Skin of body (tissue), 2 donors: Measurements from ENCODE around the gene YWHAH. TPM values are rescaled to one million over a fixed set of nuclear protein-coding genes. Genes with fewer than 3 reads are reported as not detected.

Source experiments
- DNase-seq: peaks from one replicate; lab custom pipeline; 2025; lab: John Stamatoyannopoulos, UW
- total RNA-seq: library from RNA; depleted of rRNA; stranded (reverse); fragments of >200 nt; gene quantifications from one replicate; pipeline ENCODE4 v1.2.3, GENCODE V29; 2014

Gene YWHAH
- total RNA-seq, result 39.1 TPM

GRCh38 chr22:31943978-31944699, at the start of gene YWHAH:
TSS of gene YWHAH (plus strand) at chr22:31944535. CDS start at chr22:31944734, 199 bp downstream.
- DNase-seq, result peak; percentile 88

- DNase-seq, result no peak
Observed at GRCh38 chr22:31895411-31896123, 48.8 kb upstream of the YWHAH start.

GRCh38 chr22:31896472-31896871, 47.9 kb upstream of the YWHAH start:
- no peak for DNase-seq

GRCh38 chr22:31897842-31898805, 46.2 kb upstream of the YWHAH start:
- DNase-seq, result no peak

- DNase-seq, result no peak
Observed at GRCh38 chr22:31898926-31899325, 45.4 kb upstream of the YWHAH start.

- DNase-seq, result no peak
Observed at GRCh38 chr22:31899669-31900068, 44.7 kb upstream of the YWHAH start.

GRCh38 chr22:31901388-31902137, 42.8 kb upstream of the YWHAH start:
- no peak for DNase-seq

- no peak for DNase-seq
Observed at GRCh38 chr22:31904651-31905050, 39.7 kb upstream of the YWHAH start.

GRCh38 chr22:31905356-31905755, 39.0 kb upstream of the YWHAH start:
- no peak for DNase-seq

- no peak for DNase-seq
Observed at GRCh38 chr22:31906086-31906485, 38.2 kb upstream of the YWHAH start.

GRCh38 chr22:31906569-31906968, 37.8 kb upstream of the YWHAH start:
- DNase-seq, result no peak

- no peak for DNase-seq
Observed at GRCh38 chr22:31909977-31910376, 34.4 kb upstream of the YWHAH start.

- DNase-seq, result no peak
Observed at GRCh38 chr22:31911565-31912406, 32.5 kb upstream of the YWHAH start.

GRCh38 chr22:31912407-31912743, 32.0 kb upstream of the YWHAH start:
- DNase-seq, result no peak

GRCh38 chr22:31915586-31915985, 28.7 kb upstream of the YWHAH start:
- no peak for DNase-seq

GRCh38 chr22:31917227-31917921, 27.0 kb upstream of the YWHAH start:
- no peak for DNase-seq

- DNase-seq, result no peak
Observed at GRCh38 chr22:31919730-31920129, 24.6 kb upstream of the YWHAH start.

- DNase-seq, result no peak
Observed at GRCh38 chr22:31920306-31920705, 24.0 kb upstream of the YWHAH start.

GRCh38 chr22:31921106-31921505, 23.2 kb upstream of the YWHAH start:
- no peak for DNase-seq

GRCh38 chr22:31922534-31922933, 21.8 kb upstream of the YWHAH start:
- no peak for DNase-seq
